Calu3 (cell line): ENCODE results near the gene WTAP. TPM values are rescaled to one million over a fixed set of nuclear protein-coding genes. Genes with fewer than 3 reads are reported as not detected.
A peak's percentile ranks its signal among the peaks of the same experiment; 100 is the strongest.

Experiments
- BruUV-seq: library from RNA; stranded (reverse); fragments of 400-500 nt; replicated peaks from 2 replicates; lab custom pipeline; 2021; lab: Mats Ljungman, UMichigan
- CTCF ChIA-PET: fragments of 300-600 bp; sonication (Branson Sonifier 250); formaldehyde crosslinking; loops from one replicate; lab custom pipeline; 2022; ENCODE audit warnings: antibody characterized with exemption; lab: Charles Lee
- DNase-seq: peaks from one replicate; pipeline ENCODE4 v3.0.0; 2022
- H3K27ac Mint-ChIP-seq: one replicate; pipeline ENCODE4 v1.8.0; 2022; ENCODE audit warnings: mixed read lengths; ENCODE audit not compliant: unreplicated experiment
- H3K27me3 Mint-ChIP-seq: one replicate; pipeline ENCODE4 v1.8.0; 2022; ENCODE audit warnings: mixed read lengths; ENCODE audit not compliant: unreplicated experiment
- H3K36me3 Mint-ChIP-seq: one replicate; pipeline ENCODE4 v1.8.0; 2022; ENCODE audit warnings: mild to moderate bottlenecking, moderate library complexity, mixed read lengths; ENCODE audit not compliant: insufficient read depth, unreplicated experiment
- H3K4me1 Mint-ChIP-seq: one replicate; pipeline ENCODE4 v1.8.0; 2022; ENCODE audit warnings: mild to moderate bottlenecking, low read depth, mixed read lengths; ENCODE audit not compliant: unreplicated experiment
- H3K4me3 Mint-ChIP-seq: one replicate; pipeline ENCODE4 v1.8.0; 2022; ENCODE audit warnings: mild to moderate bottlenecking, low read depth, moderate library complexity, mixed read lengths; ENCODE audit not compliant: unreplicated experiment
- H3K9me3 Mint-ChIP-seq: one replicate; pipeline ENCODE4 v1.8.0; 2022; ENCODE audit warnings: low read depth, mixed read lengths; ENCODE audit not compliant: unreplicated experiment
- CTCF ChIP-seq: fragments of 200-600 bp; IDR thresholded peaks from one replicate; pipeline ENCODE4 v1.8.0; 2022; ENCODE audit warnings: antibody characterized with exemption; ENCODE audit not compliant: unreplicated experiment
- intact Hi-C: fragments of 100-400 bp; cut with micrococcal nuclease; formaldehyde crosslinking; loops from one replicate; pipeline ENCODE4 v1.10.0; 2022; ENCODE audit not compliant: unreplicated experiment
- total RNA-seq: library from RNA; stranded (reverse); gene quantifications from 2 replicates; pipeline ENCODE4 v1.2.3, GENCODE V29; 2022

WTAP gene
- total RNA-seq, 1 experiment from 2014 or later: 103 TPM

DNA sequence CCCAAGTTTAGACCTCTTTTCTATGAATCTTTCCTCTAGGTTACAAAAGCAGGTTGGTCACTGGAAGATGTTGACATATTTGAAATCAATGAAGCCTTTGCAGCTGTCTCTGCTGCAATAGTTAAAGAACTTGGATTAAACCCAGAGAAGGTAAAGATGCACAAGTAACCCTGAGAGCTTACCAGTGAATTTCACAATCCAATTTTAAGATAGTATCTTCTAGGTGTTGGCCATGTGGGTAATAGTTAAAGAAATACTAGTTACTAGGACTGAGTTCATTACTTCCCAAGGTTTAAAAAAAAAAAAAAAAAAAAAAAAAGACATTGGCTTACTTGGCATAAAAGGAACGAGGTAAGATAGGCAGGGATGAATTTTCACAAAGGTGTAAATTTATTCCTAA is 50.8 kb downstream of the WTAP start:
- intact Hi-C loops: no loop called here
- Mint-ChIP-seq H3K27me3 (no peaks in the 10 kb centered on the region), H3K9me3 (no peaks in the 10 kb centered on the region), H3K4me1 (peaks cover 27% of the 10 kb centered on the region), H3K36me3 (peaks cover 77% of the 10 kb centered on the region), H3K4me3 (no peak overlapping the region), H3K27ac (peak overlapping the region; percentile 57)
- TF ChIP-seq CTCF: no peak
- BruUV-seq: no TSS peak
- CTCF ChIA-PET: no interaction called here
- no peak for DNase-seq

DNA sequence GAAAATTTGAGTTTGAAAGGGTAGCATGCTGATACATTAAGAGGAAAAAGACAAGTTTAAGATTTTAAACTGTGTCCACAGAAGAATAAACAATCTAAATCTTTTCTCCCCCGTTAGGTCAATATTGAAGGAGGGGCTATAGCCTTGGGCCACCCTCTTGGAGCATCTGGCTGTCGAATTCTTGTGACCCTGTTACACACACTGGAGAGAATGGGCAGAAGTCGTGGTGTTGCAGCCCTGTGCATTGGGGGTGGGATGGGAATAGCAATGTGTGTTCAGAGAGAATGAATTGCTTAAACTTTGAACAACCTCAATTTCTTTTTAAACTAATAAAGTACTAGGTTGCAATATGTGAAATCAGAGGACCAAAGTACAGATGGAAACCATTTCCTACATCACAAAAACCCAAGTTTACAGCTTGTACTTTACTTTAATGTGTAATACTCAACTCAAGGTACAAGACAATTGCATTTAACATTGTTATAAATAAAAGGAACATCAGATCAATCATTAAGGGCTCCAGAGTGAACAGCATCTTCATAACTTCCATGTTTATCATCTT is 51.3 kb downstream of the WTAP start:
- intact Hi-C loops: no loop called here
- Mint-ChIP-seq H3K27me3 (no peaks in the 10 kb centered on the region), H3K27ac (peak overlapping the region; percentile 57), H3K4me3 (no peak overlapping the region), H3K4me1 (peaks cover 31% of the 10 kb centered on the region), H3K36me3 (peaks cover 82% of the 10 kb centered on the region), H3K9me3 (no peaks in the 10 kb centered on the region)
- TF ChIP-seq CTCF: no peak
- BruUV-seq: TSS peak; percentile 75
- DNase-seq: no peak
- CTCF ChIA-PET: no interaction called here

DNA sequence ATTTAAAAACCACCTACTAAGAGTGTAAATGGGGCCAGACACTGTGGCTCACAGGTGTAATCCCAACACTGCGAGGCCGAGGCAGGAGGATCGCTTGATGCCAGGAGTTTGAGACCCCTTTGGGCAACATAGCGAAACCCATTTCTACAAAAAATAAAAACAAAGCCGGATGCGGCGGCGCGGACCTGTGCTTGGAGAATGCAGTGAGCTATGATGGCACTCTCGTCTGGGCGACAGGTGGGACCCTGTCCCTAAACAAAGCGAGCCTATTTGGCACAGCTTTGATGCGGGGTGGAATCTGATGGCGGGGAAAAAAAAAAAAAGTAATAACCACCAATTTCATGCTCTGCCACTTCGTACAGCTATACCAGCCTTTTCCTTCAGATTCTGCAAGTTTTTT is 61.0 kb downstream of the WTAP start:
- intact Hi-C loops: loop anchor here (5.0 kb wide), 4 partner anchors 61 to 154 kb away; partner anchors contain the start of genes SOD2 and WTAP
- peaks cover 93% of the 10 kb centered on the region for H3K36me3 Mint-ChIP-seq
- no peak for TF ChIP-seq CTCF
- no peaks in the 10 kb centered on the region for H3K9me3 Mint-ChIP-seq
- H3K27me3 Mint-ChIP-seq: no peaks in the 10 kb centered on the region
- H3K4me1 Mint-ChIP-seq: peaks cover 45% of the 10 kb centered on the region
- H3K27ac Mint-ChIP-seq: peak overlapping the region; percentile 98
- TSS peak; percentile 24 for BruUV-seq
- CTCF ChIA-PET: interaction anchor here (1.5 to 2.4 kb wide), 3 partner anchors 62 to 95 kb away, joined by 3 to 16 read pairs (median 9); partner anchors contain the start of gene WTAP
- peak overlapping the region; percentile 86 for H3K4me3 Mint-ChIP-seq
- DNase-seq: no peak

GRCh38 chr6:159788753-159789376 is 61.6 kb downstream of the WTAP start:
- Mint-ChIP-seq H3K9me3 (no peaks in the 10 kb centered on the region), H3K36me3 (peaks cover 92% of the 10 kb centered on the region), H3K27me3 (no peaks in the 10 kb centered on the region), H3K27ac (peak overlapping the region; percentile 98), H3K4me3 (peak overlapping the region; percentile 86), H3K4me1 (peaks cover 43% of the 10 kb centered on the region)
- CTCF ChIA-PET: interaction anchor here (1.5 to 2.4 kb wide), 3 partner anchors 63 to 95 kb away, joined by 3 to 16 read pairs (median 9); partner anchors contain the start of gene WTAP
- TF ChIP-seq CTCF: no peak
- BruUV-seq: no TSS peak
- intact Hi-C loops: loop anchor here (5.0 kb wide), 4 partner anchors 62 to 153 kb away; partner anchors contain the start of genes SOD2 and WTAP
- peak; percentile 25 for DNase-seq
